Head of caudate nucleus (tissue), 42 donors: Measurements from ENCODE around the gene FCN2.
A peak's percentile ranks its signal among the peaks of the same experiment; 100 is the strongest.

Experiments
- DNase-seq, 42 donors: peaks; one replicate each; pipeline versions ENCODE4 v3.0.0 to v3.0.0-alpha.2; 2020 to 2021; ENCODE audit warnings: mixed read lengths in 7 of 42
- intact Hi-C: fragments of 100-400 bp; cut with DNase I; formaldehyde crosslinking; loops from one replicate; pipeline ENCODE4 v1.15.0; 2022

FCN2 gene

DNA sequence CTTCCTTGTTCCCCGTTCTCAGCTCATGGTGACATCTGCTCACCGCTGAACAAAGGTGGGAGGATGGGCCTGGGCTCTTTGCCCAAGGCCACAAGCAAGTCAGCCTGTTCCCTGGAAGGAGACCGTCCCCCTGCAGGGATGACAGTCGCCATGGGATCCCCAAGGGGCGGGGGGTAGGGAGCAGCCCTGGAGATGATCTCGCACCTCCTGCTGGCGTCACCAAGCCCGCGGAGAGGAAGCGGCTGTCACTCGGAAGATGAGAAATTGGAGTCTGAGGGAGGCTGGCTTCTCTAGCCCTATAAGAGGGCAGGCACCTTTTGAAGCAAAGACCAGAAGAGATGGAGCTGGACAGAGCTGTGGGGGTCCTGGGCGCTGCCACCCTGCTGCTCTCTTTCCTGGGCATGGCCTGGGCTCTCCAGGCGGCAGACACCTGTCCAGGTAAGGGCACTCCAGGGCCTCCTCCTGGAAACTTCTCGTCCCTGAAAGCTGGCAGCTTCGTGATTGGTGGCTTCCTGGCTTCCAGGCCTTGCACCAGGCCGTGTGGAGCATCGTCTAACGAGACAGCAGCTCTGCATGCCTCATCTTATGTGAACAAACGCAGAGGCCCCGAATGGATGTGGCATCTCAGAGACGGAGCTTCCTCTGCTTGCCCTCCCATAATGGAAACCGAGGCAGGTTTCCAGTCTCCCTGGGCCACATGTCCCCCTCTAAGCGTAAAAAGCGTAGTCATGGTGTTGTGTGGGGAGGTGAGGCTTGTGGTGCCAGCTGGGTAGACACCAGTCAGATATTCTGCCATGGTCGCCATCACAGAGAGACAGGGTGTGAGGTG, at the start of gene FCN2:
Gene FCN2, plus strand, starts transcription at position 327 of the 829 bp plus-strand sequence. Its CDS starts 12 bp downstream, at position 339.
- intact Hi-C loops = no loop called here
- DNase-seq = peak in 3 of 42 donors; percentile 6 to 33 (median 20)

DNA sequence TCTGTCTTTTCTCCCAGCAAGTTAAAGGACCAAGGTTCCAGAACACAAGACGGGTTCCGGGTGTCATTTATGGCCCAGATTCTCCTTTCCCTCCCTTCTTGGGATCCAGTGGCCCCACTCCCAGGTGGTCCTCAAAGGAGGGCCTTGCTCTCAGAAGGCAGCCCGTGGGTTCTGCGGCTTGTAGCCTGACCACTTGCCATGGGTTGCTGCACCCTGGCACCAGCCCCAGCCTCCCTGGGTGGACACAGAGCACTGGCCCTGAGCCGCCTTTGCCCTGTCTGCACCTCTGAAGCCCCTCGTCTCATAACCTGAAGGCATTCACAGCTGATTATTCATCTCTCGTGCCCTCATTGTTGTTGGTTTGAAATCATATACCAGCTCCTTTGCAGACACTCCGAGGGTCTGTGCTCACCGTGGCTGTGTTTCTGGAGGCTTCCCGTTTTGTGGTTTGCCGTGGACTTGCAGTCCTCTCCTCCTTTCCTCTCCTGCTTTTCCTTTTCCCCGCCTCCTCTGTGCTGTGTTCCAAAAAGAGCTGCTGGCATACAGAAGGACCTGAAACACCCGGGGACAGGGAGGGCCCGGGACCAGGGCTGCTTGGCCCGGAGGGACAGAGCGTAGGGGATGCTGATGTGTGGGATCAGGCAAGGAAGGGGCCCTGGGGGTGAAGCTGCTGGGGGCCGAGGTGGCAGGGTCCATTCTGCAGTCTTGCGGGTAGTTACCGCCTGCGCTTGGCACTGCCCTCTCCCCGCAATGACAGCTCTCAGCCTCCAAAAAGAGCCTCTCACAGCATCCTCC, 49.5 kb upstream of the FCN2 start:
- intact Hi-C loops = no loop called here
- DNase-seq = no peak

DNA sequence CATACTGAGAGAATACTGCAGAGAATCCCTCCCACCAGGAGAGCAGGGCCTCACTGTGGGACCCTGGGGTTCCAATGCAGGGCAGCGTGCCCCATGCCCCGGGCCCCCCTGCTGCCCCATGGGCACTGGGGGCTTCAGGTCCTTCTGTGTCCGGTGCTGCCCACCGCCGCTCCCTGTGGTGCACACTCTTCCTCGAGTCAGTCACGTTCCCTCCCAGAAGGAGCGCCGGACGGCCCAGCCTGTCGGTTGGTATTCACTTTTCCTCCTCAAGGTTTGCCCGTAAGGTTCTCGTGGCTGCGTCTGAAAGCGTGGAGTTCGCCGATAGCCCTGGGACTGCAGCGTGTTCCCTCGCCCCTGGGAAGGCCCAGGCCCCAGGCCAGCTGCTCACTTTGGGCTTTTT, 48.1 kb upstream of the FCN2 start:
- intact Hi-C loops = no loop called here
- DNase-seq = no peak

DNA sequence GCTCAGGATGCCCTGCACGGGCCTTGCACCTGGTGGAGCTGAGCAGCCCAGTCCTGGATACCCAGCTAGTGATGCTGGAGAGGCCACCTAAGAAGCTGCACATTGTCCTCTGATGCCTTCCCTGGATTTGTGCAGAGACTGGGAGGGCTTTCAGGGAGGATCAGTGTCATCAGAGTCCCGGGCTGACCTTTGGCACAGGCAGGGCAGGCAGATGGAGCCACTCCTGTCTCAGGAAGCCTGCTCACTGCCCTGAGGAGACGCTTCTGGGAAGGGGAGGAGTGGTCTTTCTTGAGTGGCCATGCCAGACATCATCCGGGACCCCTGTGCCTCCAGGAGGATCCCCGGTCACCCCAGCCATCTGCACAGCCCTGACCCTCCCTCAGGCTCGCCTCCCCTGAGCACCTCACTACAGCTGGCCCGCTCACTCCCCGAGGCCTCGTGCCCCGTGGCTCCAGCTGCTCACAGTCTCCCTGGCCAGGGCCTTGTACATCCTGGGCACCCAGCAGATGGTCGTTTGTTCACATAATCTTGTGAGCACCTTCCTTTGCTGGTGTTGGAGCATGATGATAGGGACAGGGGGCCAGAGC, 47.2 kb upstream of the FCN2 start:
- intact Hi-C loops = no loop called here
- DNase-seq = no peak

DNA sequence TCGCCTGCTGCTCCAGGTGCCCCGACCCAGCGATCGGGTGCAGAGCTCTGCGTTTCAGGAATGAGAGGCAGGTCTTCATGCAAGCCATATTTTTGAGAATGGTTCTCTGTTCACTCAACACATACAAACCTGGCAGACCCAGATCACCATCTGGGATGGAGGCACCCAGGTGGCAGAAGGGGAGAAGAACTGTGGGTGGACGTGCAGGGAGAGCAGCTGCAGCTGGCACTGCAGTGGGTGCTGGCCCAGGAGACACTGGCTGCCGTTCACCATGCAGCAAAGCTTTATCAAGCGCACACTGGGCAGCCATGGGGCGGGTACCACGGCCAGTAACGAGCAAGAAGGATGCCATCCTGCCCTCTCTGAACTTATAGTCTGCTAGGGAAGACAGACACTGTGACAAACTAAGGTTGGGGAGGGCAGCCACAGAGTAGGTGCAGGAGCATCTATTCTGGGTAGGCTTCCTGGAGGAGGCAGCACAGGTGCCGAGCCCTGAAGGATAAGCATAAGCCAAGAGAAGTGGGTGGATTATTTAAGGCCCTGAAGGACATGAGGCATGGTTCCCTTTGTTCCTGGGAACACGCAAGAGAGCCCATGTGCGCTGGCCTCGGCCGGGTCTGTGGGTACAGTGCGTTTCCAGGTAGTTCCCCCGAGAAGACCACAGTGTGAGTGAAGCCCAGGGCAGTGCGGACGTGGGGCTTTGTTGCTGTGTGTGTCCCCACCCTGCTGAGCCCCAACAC, 46.2 kb upstream of the FCN2 start:
- intact Hi-C loops = no loop called here

DNA sequence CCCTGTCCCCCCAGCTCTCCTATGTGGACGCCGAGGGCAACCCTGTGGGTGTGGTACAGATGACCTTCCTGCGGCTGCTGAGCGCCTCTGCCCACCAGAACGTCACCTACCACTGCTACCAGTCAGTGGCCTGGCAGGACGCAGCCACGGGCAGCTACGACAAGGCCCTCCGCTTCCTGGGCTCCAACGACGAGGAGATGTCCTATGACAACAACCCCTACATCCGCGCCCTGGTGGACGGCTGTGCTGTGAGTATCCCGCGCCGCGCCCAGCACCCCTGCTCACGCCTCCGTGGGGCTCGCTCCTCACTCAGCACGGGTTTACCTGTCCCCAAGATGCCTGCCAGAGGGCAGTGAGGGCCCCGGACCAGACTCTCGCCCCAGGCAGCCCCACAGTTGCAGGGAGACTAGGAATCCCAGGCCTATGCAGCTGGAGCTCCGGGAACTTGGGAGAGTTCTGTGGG, 45.6 kb upstream of the FCN2 start:
- intact Hi-C loops = no loop called here
- no peak for DNase-seq

More for the DNA sequence above, 46.2 kb upstream of the FCN2 start:
- no peak for DNase-seq

DNA sequence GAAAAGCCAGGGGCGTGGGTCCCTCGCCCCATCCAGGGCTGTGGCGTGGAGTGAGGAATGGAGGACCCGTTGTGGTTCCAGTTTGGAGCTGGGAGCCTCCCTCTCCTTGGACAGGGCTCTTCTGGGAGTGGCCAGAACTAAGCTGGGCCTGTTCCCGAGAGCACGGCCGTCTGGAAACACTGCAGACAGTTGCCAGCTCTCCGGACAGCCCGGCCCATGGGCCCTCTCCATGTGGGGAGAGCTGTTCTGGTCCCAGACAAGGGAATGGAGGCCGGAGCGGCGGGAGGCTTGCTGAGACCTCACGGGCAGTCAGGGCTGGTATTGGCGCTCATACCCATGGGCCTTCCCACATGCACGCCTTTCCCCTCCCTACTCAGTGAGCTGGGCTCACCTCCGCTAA, 45.2 kb upstream of the FCN2 start:
- no peak for DNase-seq
- intact Hi-C loops = no loop called here

DNA sequence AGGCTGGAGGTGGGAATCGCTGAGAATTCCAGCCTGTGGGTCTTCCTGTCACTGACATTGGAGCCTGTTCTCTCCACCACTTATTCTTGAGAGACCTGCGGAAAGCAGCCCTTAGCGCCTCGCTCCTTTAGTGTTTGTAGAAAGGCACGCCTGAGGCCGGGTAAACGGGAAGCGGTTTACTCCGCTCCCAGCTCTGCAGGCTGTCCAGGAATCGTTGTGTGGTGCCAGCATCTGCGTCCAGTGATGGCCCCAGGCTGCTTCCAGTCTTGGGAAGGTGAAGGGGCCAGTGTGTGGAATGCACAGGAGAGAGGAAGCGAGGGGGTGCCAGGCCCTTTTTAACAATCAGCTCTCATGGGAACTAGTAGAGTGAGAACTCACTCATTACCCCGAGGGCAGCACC, 44.6 kb upstream of the FCN2 start:
- intact Hi-C loops = no loop called here
- DNase-seq = no peak

DNA sequence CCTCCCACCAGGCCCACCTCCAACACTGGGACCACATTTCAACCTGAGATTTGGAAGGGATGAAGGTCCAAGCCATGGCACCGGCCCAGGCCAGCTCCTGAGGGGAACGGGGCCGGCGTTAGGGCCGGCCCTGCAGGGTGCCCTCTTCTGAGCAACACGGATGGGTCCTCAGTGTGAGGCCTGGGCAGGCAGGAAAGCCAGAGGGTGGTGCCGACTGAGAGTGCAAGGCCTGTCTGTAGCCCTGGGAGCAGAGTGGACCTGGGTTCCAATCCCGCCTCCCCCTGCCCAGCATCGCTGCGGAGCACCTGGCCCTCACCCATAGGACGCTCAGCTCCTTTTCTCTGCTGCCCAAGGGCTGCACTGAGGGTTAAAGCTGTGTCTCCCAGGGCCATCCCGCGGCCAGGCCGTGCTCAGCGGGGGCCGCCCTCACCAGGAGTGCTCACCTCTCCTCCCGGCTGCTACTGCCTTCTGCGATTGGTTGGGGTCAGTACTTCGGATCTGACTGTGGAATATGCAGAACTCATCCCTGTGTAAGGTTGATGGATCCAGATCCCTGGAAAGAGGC, 44.1 kb upstream of the FCN2 start:
- DNase-seq = no peak
- intact Hi-C loops = no loop called here

DNA sequence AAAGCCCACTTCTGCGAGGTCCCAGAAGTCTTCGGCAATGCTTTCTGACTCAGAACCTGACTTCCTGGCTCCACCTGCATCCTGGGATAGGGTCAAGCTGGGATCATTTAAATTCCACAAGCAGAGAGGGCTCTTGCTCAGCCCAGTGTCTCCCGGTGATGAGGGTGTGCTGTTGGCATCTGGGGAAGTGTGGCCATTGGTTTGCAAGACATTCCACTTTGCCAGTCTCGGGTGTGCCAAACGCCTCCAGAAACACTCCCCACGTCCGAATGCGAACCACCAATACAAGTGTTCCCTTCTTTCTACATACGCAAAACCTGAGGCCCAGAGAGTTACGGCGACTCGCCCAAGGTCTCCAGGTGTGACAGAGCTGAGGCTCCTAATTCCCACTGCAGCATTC, 43.1 kb upstream of the FCN2 start:
- DNase-seq = no peak
- intact Hi-C loops = no loop called here

DNA sequence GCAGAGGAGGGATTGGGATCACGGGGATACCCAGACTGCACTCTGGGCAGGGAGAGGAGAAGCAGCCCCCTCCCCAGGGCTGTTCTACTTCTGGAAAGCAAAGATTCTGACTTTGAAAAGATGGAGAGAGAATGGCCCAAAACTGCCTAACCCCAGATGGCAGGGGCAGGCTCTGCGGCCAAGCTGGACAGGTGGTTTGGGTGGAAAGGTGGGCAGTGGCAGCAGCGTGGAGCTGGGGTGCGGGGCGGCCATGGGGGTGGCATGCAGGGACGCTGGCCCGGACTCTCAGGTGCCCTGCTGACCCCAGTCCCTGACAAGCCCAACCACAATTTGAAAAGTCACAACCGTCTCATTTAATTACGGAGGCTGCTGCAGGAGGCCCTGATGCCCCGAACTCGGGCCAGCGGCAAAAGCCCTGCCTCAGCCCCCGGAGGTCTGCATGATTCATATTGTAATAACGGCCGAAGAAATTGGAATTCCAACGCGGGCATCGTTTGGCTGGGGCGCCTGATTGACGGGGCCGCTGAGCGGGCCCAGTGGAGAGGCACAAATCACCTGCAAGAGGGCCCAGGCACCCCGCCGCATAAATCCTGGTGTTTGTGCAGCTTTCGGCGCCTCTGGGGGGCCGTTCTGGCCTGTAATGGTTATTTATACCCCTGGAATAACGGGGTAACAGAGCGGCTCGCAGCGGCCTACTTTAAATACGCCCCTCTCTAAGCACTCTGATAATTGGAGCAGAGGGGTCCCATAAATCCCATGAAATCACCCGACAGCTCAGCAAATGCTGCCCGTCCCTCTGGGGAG, 41.8 kb upstream of the FCN2 start:
- DNase-seq = no peak
- intact Hi-C loops = no loop called here

DNA sequence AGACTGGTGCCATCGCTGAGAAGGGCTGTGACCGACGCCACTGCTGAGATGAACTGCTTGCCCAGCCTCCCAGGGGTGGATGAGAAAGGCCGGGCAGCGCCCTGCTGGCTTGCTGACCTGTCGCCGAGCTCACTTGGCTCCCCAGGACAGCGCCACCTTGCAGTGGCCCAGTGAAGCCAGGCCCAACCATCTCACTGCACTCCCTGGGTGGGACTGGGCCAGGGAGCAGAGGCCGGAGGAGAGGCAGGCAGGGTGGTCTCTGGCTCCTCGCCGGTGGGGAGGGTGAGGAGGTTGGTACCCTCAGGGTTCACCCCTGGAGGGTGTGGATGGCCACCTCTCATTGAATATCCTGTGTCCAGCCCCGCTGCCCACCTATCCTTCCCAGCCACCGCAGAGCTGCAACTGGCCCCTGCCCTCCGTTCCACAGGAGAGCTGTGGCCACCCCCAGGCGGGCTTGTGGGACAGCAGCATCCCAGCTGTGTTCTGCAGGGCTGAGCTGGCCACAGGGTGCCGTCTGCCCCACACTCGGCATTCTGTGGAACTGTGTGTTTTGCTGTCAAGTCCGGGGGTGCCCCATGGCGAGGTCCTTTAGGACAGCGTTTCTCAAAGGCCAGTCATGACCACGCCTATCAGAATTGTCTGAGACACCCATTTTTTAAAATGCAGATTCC, 41.0 kb upstream of the FCN2 start:
- intact Hi-C loops = no loop called here
- DNase-seq = no peak

DNA sequence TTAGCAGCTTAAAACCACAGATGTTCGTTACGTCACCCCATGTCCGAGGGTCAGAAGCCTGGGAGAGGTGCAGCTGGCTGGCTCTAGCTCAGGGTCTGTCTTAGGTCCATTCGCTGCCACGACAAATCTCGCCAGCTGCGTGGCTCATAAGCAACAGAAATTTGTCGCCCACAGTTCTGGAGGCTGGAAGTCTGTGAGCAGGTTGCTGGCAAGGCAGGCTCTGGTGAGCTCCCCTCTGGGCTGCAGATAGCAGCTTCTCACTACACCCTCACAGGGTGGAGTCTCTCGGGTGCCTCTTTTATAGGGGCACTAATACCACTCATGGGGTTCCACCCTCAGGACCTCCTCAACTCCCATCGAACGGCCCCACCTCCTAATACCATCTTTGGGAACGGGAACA, 40.1 kb upstream of the FCN2 start:
- intact Hi-C loops = no loop called here
- DNase-seq = no peak

DNA sequence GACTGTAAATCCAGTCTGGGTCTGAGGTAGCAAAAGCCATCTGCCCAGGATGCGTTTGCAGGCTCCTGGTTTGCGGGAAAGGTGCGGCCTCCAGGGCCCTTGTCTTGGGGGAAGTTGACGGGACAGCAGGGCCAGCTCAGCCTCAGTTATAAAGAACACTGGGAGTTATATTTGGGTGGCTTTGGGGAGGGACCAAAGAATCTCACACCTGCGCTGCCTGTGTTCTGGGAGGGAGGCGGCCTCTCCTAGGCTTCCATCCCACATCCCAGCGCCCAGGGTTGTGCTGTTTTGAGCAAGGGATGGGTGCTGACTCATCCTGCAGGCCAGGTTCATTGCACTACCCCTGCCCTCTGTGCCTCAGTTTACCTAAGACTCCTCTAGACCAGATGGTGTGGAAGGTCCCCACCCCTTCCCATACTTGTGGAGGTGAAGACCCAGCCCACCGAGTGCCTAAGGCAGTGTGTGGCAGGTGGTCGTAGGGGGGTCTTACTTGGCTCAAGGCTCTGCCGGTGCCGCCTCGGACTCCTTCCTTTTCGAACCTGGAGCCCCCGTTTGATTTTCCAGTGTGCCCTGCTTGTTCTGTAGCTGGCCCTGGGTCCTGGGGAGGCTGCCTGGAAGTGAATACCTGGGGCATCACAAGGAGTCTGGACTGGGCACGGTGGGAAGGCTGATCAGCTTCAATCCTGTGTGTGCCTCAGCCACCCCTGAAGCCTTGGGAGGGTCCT, 39.3 kb upstream of the FCN2 start:
- DNase-seq = no peak
- intact Hi-C loops = no loop called here

DNA sequence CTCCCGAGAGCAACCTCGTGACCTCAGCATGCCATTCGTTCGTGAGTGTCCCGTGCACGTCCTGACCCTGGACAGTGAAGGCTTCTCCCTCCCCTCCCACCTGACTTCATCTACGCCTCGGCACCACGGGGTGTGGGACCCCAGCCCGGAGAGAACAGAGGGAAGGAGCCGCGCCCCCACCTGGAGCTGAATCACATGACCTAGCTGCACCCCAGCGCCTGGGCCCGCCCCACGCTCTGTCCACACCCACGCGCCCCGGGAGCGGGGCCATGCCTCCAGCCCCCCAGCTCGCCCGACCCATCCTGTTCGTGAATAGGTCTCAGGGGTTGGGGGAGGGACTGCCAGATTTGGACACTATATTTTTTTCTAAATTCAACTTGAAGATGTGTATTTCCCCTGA, 38.3 kb upstream of the FCN2 start:
- intact Hi-C loops = no loop called here
- no peak for DNase-seq

DNA sequence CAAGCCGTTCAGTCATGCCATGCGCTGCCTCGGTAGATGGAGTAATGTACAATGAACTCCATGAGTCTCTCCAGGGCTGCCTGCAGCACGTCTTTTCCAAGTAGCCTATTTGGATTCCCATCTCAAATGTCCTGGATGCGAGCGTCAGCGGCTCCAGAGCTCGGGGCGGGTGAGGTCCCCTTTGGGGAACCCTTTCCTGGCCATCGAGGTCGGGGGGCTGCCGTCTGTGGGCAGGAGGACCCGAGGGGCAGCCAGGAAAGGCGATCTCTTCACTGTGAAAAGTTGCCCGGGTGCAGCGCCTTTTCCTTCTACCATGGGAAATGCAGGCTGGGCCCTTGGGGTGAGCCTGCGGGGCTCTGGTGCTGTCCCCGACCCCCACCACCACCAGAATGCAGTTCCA, 36.9 kb upstream of the FCN2 start:
- no peak for DNase-seq
- intact Hi-C loops = no loop called here

DNA sequence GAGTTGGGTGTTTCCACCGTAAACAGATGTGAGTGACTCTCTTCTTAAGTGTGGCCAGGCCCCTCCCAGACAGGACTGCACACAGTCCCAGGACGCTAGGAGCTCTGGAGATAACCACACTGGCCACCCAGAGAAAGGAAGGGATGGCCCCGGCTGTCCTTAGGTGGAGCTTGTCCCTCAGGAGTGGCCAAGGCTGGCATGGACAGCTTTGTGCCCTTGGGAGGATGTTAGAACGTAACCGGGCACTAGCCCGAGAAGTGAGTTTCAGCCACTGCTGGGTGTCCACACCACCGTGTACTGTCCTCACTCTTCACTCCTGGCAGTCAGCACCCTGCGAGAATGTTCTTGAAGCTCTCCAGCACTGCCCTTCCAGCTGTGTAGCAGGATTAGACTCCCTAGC, 35.8 kb upstream of the FCN2 start:
- peak in 1 of 42 donors; percentile 1 for DNase-seq
- intact Hi-C loops = no loop called here
